ENCODE results near the gene WDR6.

GRCh38 chr3:48997102-48997635 is 10.0 kb upstream of the WDR6 start:
- TF ChIP-seq ZBTB17 (CRISPR knock-in tag; IDR thresholded peaks at IDR 0.05) (no peak), ZNF174 (CRISPR knock-in tag; IDR thresholded peaks at IDR 0.05) (no peak), BCLAF1 (IDR thresholded peaks at IDR 0.05; ENCODE audit: borderline replicate concordance in 1 of 2, control insufficient read depth in 1 of 2, low read depth in 2 of 2, low read length in 1 of 2) (no peak), ZEB2 (IDR thresholded peaks at IDR 0.05) (no peak), POLR2A (conservative IDR thresholded peaks at IDR 0.05) (no peak), HCFC1 (IDR thresholded peaks at IDR 0.05; ENCODE audit: low read depth, low read length) (no peak), PHF8 (IDR thresholded peaks at IDR 0.05; ENCODE audit: borderline replicate concordance, low read length) (no peak)
- TF ChIP-seq, protein P1, sequence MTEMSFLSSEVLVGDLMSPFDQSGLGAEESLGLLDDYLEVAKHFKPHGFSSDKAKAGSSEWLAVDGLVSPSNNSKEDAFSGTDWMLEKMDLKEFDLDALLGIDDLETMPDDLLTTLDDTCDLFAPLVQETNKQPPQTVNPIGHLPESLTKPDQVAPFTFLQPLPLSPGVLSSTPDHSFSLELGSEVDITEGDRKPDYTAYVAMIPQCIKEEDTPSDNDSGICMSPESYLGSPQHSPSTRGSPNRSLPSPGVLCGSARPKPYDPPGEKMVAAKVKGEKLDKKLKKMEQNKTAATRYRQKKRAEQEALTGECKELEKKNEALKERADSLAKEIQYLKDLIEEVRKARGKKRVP (CRISPR knock-in tag; IDR thresholded peaks at IDR 0.05) = no peak
- TF ChIP-seq, protein P2, sequence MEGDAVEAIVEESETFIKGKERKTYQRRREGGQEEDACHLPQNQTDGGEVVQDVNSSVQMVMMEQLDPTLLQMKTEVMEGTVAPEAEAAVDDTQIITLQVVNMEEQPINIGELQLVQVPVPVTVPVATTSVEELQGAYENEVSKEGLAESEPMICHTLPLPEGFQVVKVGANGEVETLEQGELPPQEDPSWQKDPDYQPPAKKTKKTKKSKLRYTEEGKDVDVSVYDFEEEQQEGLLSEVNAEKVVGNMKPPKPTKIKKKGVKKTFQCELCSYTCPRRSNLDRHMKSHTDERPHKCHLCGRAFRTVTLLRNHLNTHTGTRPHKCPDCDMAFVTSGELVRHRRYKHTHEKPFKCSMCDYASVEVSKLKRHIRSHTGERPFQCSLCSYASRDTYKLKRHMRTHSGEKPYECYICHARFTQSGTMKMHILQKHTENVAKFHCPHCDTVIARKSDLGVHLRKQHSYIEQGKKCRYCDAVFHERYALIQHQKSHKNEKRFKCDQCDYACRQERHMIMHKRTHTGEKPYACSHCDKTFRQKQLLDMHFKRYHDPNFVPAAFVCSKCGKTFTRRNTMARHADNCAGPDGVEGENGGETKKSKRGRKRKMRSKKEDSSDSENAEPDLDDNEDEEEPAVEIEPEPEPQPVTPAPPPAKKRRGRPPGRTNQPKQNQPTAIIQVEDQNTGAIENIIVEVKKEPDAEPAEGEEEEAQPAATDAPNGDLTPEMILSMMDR (IDR thresholded peaks at IDR 0.05 in 2 of 3, conservative IDR thresholded peaks at IDR 0.05 in 1 of 3; ENCODE audit: insufficient read depth in 2 of 3, low read depth in 1 of 3, low read length in 3 of 3) = peak in 2 of 3 experiments; percentile 20 to 40; a peak in 2 of 6 replicates
